ENCODE data around the gene MTFR1L. TPM values are rescaled to one million over a fixed set of nuclear protein-coding genes. Genes with fewer than 3 reads are reported as not detected.
A peak's percentile ranks its signal among the peaks of the same experiment; 100 is the strongest.

The MTFR1L gene
- total RNA-seq, 1 donor from 2014 or later, result 20.9 TPM

DNA sequence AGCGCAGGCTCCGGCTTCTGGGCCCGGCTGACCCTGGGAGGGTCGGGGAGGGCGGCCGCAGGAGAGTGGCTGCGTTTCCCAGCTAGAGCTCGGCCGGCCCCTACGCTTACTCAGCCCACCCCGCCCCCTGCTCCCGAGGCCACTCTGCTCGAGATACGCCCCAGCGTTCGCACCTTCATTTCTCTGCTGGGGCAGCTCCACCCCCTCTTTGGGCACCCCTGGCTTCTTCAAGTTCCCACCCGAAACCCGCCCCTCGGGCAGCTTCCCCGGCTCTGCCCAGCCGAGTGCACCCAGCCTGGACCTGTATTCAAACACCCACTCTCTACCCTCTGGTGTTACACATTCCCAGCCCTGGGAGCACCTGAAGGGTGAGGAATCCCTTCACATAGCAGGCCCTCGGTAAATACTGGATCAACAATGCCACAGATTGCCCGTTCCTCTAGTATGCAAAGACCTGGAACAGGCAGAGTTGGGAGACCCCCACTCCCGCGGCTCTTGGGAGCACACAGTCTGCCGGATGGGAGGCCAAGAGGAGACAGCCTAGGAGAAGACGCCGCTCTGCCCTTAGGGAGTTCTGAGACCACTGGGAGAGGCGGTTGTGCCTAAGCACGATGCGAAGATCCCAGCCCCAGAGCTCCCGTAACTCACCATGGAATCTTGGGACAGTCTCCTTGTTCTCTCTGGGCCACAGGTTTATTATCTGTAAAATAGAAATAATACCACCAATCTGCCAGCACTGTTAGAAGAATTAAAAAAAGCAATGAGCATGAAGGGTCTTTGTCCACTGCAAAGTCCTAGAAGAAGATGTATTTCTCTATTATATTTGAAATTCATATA, 56.3 kb downstream of the MTFR1L start:
- peaks cover 7 to 16% of the 10 kb centered on the region in 2 donors for H3K4me1 ChIP-seq

DNA sequence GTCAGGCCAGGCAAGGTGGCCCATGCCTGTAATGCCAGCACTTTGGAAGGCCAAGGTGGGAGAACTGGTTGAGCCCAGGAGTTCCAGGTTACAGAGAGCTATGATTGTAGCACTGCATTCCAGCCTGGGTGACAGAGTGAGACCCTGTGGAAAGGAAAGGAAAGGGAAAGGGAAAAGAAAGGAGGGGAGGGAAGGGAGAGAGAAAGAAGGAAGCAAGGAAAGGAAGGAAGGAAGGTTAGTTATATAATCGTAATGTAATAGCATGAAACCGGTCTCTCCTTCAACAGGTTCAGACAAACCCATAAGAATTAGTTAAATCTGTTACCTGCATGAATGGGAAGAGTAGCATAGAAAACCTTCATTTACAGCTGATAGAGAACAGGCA, 56.9 kb downstream of the MTFR1L start:
- Histone ChIP-seq H3K9me3 (no peaks in the 10 kb centered on the region), H3K4me3 (no peak overlapping the region), H3K4me1 (peaks cover 7 to 16% of the 10 kb centered on the region in 2 donors), H3K27me3 (no peaks in the 10 kb centered on the region), H3K27ac (peak overlapping the region in 1 of 2 donors; percentile 71), H3K36me3 (no peaks in the 10 kb centered on the region)
- intact Hi-C loops (cut with DNase I), result no loop called here
- no peak for DNase-seq (ENCODE audit: low spot score in 2 of 2)
- TF ChIP-seq, protein P1, sequence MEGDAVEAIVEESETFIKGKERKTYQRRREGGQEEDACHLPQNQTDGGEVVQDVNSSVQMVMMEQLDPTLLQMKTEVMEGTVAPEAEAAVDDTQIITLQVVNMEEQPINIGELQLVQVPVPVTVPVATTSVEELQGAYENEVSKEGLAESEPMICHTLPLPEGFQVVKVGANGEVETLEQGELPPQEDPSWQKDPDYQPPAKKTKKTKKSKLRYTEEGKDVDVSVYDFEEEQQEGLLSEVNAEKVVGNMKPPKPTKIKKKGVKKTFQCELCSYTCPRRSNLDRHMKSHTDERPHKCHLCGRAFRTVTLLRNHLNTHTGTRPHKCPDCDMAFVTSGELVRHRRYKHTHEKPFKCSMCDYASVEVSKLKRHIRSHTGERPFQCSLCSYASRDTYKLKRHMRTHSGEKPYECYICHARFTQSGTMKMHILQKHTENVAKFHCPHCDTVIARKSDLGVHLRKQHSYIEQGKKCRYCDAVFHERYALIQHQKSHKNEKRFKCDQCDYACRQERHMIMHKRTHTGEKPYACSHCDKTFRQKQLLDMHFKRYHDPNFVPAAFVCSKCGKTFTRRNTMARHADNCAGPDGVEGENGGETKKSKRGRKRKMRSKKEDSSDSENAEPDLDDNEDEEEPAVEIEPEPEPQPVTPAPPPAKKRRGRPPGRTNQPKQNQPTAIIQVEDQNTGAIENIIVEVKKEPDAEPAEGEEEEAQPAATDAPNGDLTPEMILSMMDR (IDR thresholded peaks at IDR 0.05), result no peak

More for the DNA sequence above, 56.3 kb downstream of the MTFR1L start:
- Histone ChIP-seq H3K9me3 (no peaks in the 10 kb centered on the region), H3K27me3 (no peaks in the 10 kb centered on the region), H3K27ac (peak overlapping the region; percentile 71 to 79), H3K36me3 (no peaks in the 10 kb centered on the region), H3K4me3 (peak overlapping the region; percentile 72 to 80)
- TF ChIP-seq, protein P1 (IDR thresholded peaks at IDR 0.05), result no peak
- peak in 1 of 2 donors; percentile 73 for DNase-seq (ENCODE audit: low spot score in 2 of 2)
- intact Hi-C loops (cut with DNase I), result no loop called here

GRCh38 chr1:25877155-25877554, 57.4 kb downstream of the MTFR1L start:
- no peak overlapping the region for H3K4me3 ChIP-seq
- TF ChIP-seq, protein P1 (IDR thresholded peaks at IDR 0.05), result no peak
- H3K4me1 ChIP-seq, result peaks cover 7 to 16% of the 10 kb centered on the region in 2 donors
- DNase-seq (ENCODE audit: low spot score in 2 of 2), result no peak
- H3K36me3 ChIP-seq, result no peaks in the 10 kb centered on the region
- H3K27ac ChIP-seq, result no peak overlapping the region
- H3K9me3 ChIP-seq, result no peaks in the 10 kb centered on the region
- H3K27me3 ChIP-seq, result no peaks in the 10 kb centered on the region
- intact Hi-C loops (cut with DNase I), result no loop called here

- Histone ChIP-seq H3K4me1 (peaks cover 7 to 9% of the 10 kb centered on the region in 2 donors), H3K27me3 (no peaks in the 10 kb centered on the region), H3K4me3 (no peak overlapping the region), H3K36me3 (no peaks in the 10 kb centered on the region), H3K9me3 (no peaks in the 10 kb centered on the region), H3K27ac (no peak overlapping the region)
- DNase-seq (ENCODE audit: low spot score in 2 of 2), result no peak
- TF ChIP-seq, protein P1 (IDR thresholded peaks at IDR 0.05), result no peak
- intact Hi-C loops (cut with DNase I), result no loop called here
Observed at GRCh38 chr1:25878690-25879089, 58.9 kb downstream of the MTFR1L start.

GRCh38 chr1:25879675-25880074, 59.9 kb downstream of the MTFR1L start:
- intact Hi-C loops (cut with DNase I), result no loop called here
- no peak overlapping the region for H3K27ac ChIP-seq

More at GRCh38 chr1:25879675-25880074, 59.9 kb downstream of the MTFR1L start:
- peaks cover 2 to 6% of the 10 kb centered on the region in 2 donors for H3K4me1 ChIP-seq
- no peaks in the 10 kb centered on the region for H3K27me3 ChIP-seq
- no peaks in the 10 kb centered on the region for H3K9me3 ChIP-seq
- H3K36me3 ChIP-seq, result no peaks in the 10 kb centered on the region
- no peak overlapping the region for H3K4me3 ChIP-seq
- TF ChIP-seq, protein P1 (IDR thresholded peaks at IDR 0.05), result no peak
- DNase-seq (ENCODE audit: low spot score in 2 of 2), result no peak

All from ascending aorta (tissue), 2 donors.